IMR-90 (cell line): ENCODE results near the gene LMAN2. TPM values are rescaled to one million over a fixed set of nuclear protein-coding genes. Genes with fewer than 3 reads are reported as not detected.

Experiments
- ATAC-seq: fragments of 200-7000 bp; cut with Tn5 transposase; 2 replicates; pipeline ENCODE4 v1.9.1; 2020; ENCODE audit warnings: low read depth, mild to moderate bottlenecking, moderate library complexity
- BruUV-seq: library from RNA; stranded (reverse); fragments of 400-500 nt; replicated peaks from 2 replicates; lab custom pipeline; 2021; lab: Mats Ljungman, UMichigan
- CTCF ChIA-PET: fragments of 300-600 bp; formaldehyde crosslinking; extraction: SDS; loops from one replicate; lab custom pipeline; 2021; ENCODE audit warnings: antibody characterized with exemption; lab: Yijun Ruan, JAX
- POLR2A ChIA-PET: fragments of 300-600 bp; sonication (Branson Sonifier 250); formaldehyde crosslinking; loops from one replicate; lab custom pipeline; 2022; ENCODE audit warnings: antibody characterized with exemption; ENCODE audit not compliant: unreplicated experiment; lab: Charles Lee
- DNase-seq: peaks from one replicate; pipeline ENCODE4 v3.0.0; 2013
- H2AFZ ChIP-seq: replicated peaks from 2 replicates; pipeline ENCODE3; 2013; ENCODE audit warnings: low read length, mild to moderate bottlenecking; ENCODE audit not compliant: poor library complexity
- H2AK5ac ChIP-seq: 2 replicates; pipeline ENCODE4 v1.6.1; 2013; ENCODE audit warnings: low read depth, low read length, inconsistent platforms
- H2AK9ac ChIP-seq: replicated peaks from 2 replicates; pipeline ENCODE3; 2013; ENCODE audit warnings: mild to moderate bottlenecking, low read depth, low read length, moderate library complexity; ENCODE audit not compliant: poor library complexity
- H2BK120ac ChIP-seq: 2 replicates; pipeline ENCODE4 v1.6.1; 2013; ENCODE audit warnings: low read depth, low read length, inconsistent platforms
- H2BK15ac ChIP-seq: 3 replicates; pipeline ENCODE4 v1.6.1; 2013; ENCODE audit warnings: low read depth, low read length, inconsistent platforms
- H2BK20ac ChIP-seq: 2 replicates; pipeline ENCODE4 v1.6.1; 2013; ENCODE audit warnings: low read depth, mild to moderate bottlenecking, inconsistent platforms, low read length, moderate library complexity
- H2BK5ac ChIP-seq: 2 replicates; pipeline ENCODE4 v1.6.1; 2013; ENCODE audit warnings: mild to moderate bottlenecking, low read depth, low read length, inconsistent platforms; ENCODE audit not compliant: poor library complexity, severe bottlenecking
- H3K14ac ChIP-seq: replicated peaks from 2 replicates; pipeline ENCODE4 v1.6.1; 2013; ENCODE audit warnings: low read depth, low read length, inconsistent platforms
- H3K18ac ChIP-seq: 2 replicates; pipeline ENCODE4 v1.6.1; 2013; ENCODE audit warnings: low read depth, low read length, control low read depth
- H3K23ac ChIP-seq: 2 replicates; pipeline ENCODE4 v1.6.1; 2013; ENCODE audit warnings: low read depth, low read length, inconsistent platforms
- H3K27ac ChIP-seq: 2 replicates; pipeline ENCODE4 v1.5.1; 2013; ENCODE audit warnings: mild to moderate bottlenecking, control low read depth, low read length; ENCODE audit not compliant: insufficient read depth
- H3K27me3 ChIP-seq: 2 replicates; pipeline ENCODE4 v1.6.1; 2013; ENCODE audit warnings: low read length; ENCODE audit not compliant: control insufficient read depth, insufficient read depth
- H3K36me3 ChIP-seq: 2 replicates; pipeline ENCODE4 v1.6.1; 2013; ENCODE audit warnings: low read length, mixed read lengths; ENCODE audit not compliant: control insufficient read depth, insufficient read depth
- H3K4ac ChIP-seq: 2 replicates; pipeline ENCODE4 v1.6.1; 2013; ENCODE audit warnings: low read depth, low read length, inconsistent platforms
- H3K4me1 ChIP-seq: 2 replicates; pipeline ENCODE4 v1.6.1; 2013; ENCODE audit warnings: low read length, mixed read lengths; ENCODE audit not compliant: control insufficient read depth, insufficient read depth
- H3K4me2 ChIP-seq: 2 replicates; pipeline ENCODE4 v1.6.1; 2013; ENCODE audit warnings: low read depth, mild to moderate bottlenecking, control low read depth, low read length, moderate library complexity
- H3K4me3 ChIP-seq: 2 replicates; pipeline ENCODE4 v1.5.1; 2013; ENCODE audit warnings: low read depth, mild to moderate bottlenecking, control low read depth, low read length, moderate library complexity; ENCODE audit not compliant: insufficient read depth
- H3K56ac ChIP-seq: 2 replicates; pipeline ENCODE4 v1.6.1; 2013; ENCODE audit warnings: low read length, inconsistent platforms; ENCODE audit not compliant: insufficient read depth; ENCODE audit errors: extremely low read depth
- H3K79me1 ChIP-seq, 2 experiments: 2 replicates each; pipeline ENCODE4 v1.6.1; 2013; ENCODE audit warnings: low read length in 2 of 2, inconsistent platforms in 1 of 2, low read depth in 1 of 2
- H3K9ac ChIP-seq: 2 replicates; pipeline ENCODE4 v1.6.1; 2013; ENCODE audit warnings: low read depth, low read length, control low read depth
- H3K9me1 ChIP-seq: 2 replicates; pipeline ENCODE4 v1.6.1; 2013; ENCODE audit warnings: low read length, inconsistent platforms; ENCODE audit not compliant: insufficient read depth
- H3K9me3 ChIP-seq: 2 replicates; pipeline ENCODE4 v1.6.1; 2013; ENCODE audit warnings: low read length; ENCODE audit not compliant: control insufficient read depth, insufficient read depth
- H4K20me1 ChIP-seq: 2 replicates; pipeline ENCODE4 v1.6.1; 2013; ENCODE audit warnings: low read length, inconsistent platforms; ENCODE audit not compliant: insufficient read depth
- H4K5ac ChIP-seq: 2 replicates; pipeline ENCODE4 v1.6.1; 2013; ENCODE audit warnings: mild to moderate bottlenecking, low read depth, low read length, control low read depth
- H4K8ac ChIP-seq, 2 experiments: 2 replicates each; pipeline ENCODE4 v1.6.1; 2013; ENCODE audit warnings: low read depth in 2 of 2, low read length in 2 of 2, control low read depth in 1 of 2, inconsistent platforms in 1 of 2
- H4K91ac ChIP-seq: 2 replicates; pipeline ENCODE4 v1.6.1; 2013; ENCODE audit warnings: low read depth, low read length, inconsistent platforms; ENCODE audit not compliant: insufficient read depth
- BHLHE40 ChIP-seq: fragments of 150-350 bp; IDR thresholded peaks from 2 replicates; pipeline ENCODE4 v1.6.1; 2016; ENCODE audit warnings: mild to moderate bottlenecking, low read depth, low read length
- FOS ChIP-seq: fragments of 150-350 bp; IDR thresholded peaks from 2 replicates; pipeline ENCODE4 v1.6.1; 2016; ENCODE audit warnings: low read depth, low read length
- POLR2A ChIP-seq: IDR thresholded peaks from 2 replicates; pipeline ENCODE4 v1.6.1; 2012; ENCODE audit warnings: mild to moderate bottlenecking, low read depth, low read length
- USF2 ChIP-seq: fragments of 150-350 bp; IDR thresholded peaks from 2 replicates; pipeline ENCODE4 v1.6.1; 2017; ENCODE audit warnings: mild to moderate bottlenecking, antibody characterized with exemption, low read length, low read depth
- WGBS, 2 experiments: methylation state at CpG; one replicate each; pipeline versions ENCODE4 v1.1.5 to v1.1.7; 2013; ENCODE audit warnings: missing lambda C conversion rate in 2 of 2; ENCODE audit not compliant: insufficient read length in 1 of 2; ENCODE audit errors: extremely low coverage in 2 of 2; 5-methylcytosine and 5-hydroxymethylcytosine counted together
- dilution Hi-C: fragments of 300-500 bp; cut with HindIII; formaldehyde crosslinking; loops from one replicate; pipeline ENCODE4 v1.14.3; 2018; ENCODE audit warnings: low sequenced_read_pairs; ENCODE audit not compliant: unreplicated experiment
- in situ Hi-C: fragments of 300-500 bp; cut with MboI; formaldehyde crosslinking; loops from 3 replicates; pipeline ENCODE4 v1.14.3; 2019; ENCODE audit warnings: low sequenced_read_pairs, inconsistent platforms, mixed read lengths
- intact Hi-C: fragments of 100-400 bp; cut with micrococcal nuclease; formaldehyde crosslinking; loops from 2 replicates; pipeline ENCODE4 v1.10.0; 2022
- polyA plus RNA-seq, 3 experiments: library from polyadenylated mRNA; depleted of rRNA; stranded (reverse); fragments of >200 nt; gene quantifications; 2 replicates each; pipeline ENCODE4 v1.2.3, GENCODE V29; 2012; ENCODE audit warnings: low replicate concordance in 1 of 3
- total RNA-seq: library from RNA; depleted of rRNA; stranded (reverse); fragments of >200 nt; gene quantifications from 2 replicates; pipeline ENCODE4 v1.2.3, GENCODE V29; 2012
- TF ChIP-seq, protein P1 (sequence below): conservative IDR thresholded peaks from 2 replicates; pipeline ENCODE4 v1.5.1; 2012; ENCODE audit warnings: mild to moderate bottlenecking, low read depth, low read length, improper control_type of control experiment
- TF ChIP-seq, protein P2 (sequence below): fragments of 150-350 bp; IDR thresholded peaks from 2 replicates; pipeline ENCODE4 v1.6.1; 2016; ENCODE audit warnings: low read depth, mild to moderate bottlenecking, low read length, moderate library complexity, borderline replicate concordance

LMAN2 gene
- total and polyA plus RNA-seq, 2 of the 4 experiments (the other 2 are of a cell fraction): 253 to 303 TPM

GRCh38 chr5:177399997-177400868 lies 48.8 kb upstream of the LMAN2 start, which contains the start of gene PFN3:
Gene PFN3, minus strand, starts transcription at chr5:177400661. Its CDS starts 85 bp downstream, at chr5:177400576.
- no peak within 1 kb of the TSS for H4K5ac ChIP-seq
- no peaks in the 10 kb centered on the region for H3K36me3 ChIP-seq
- CTCF ChIA-PET: interaction anchor here (0.8 to 5.4 kb wide), 2 partner anchors 9 to 97 kb away, joined by 3 to 56 read pairs; partner anchors contain the start of gene PDLIM7
- no peak within 1 kb of the TSS for H3K4me3 ChIP-seq
- ATAC-seq: no peak
- no peak within 1 kb of the TSS for H3K14ac ChIP-seq
- H3K27me3 ChIP-seq: peaks cover 71% of the 10 kb centered on the region
- WGBS, 2 experiments: 14% methylated on average over 49 of the region's 92 CpGs; no CpG with 5 or more reads in 1 of the 2 experiments
- no peaks in the 10 kb centered on the region for H4K20me1 ChIP-seq
- no peak for TF ChIP-seq FOS
- TF ChIP-seq, protein P1, sequence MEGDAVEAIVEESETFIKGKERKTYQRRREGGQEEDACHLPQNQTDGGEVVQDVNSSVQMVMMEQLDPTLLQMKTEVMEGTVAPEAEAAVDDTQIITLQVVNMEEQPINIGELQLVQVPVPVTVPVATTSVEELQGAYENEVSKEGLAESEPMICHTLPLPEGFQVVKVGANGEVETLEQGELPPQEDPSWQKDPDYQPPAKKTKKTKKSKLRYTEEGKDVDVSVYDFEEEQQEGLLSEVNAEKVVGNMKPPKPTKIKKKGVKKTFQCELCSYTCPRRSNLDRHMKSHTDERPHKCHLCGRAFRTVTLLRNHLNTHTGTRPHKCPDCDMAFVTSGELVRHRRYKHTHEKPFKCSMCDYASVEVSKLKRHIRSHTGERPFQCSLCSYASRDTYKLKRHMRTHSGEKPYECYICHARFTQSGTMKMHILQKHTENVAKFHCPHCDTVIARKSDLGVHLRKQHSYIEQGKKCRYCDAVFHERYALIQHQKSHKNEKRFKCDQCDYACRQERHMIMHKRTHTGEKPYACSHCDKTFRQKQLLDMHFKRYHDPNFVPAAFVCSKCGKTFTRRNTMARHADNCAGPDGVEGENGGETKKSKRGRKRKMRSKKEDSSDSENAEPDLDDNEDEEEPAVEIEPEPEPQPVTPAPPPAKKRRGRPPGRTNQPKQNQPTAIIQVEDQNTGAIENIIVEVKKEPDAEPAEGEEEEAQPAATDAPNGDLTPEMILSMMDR: 0 out of 2 replicates have a peak, but pooled peaks have one; percentile 1
- peak; percentile 79 for TF ChIP-seq BHLHE40
- TF ChIP-seq, protein P2, sequence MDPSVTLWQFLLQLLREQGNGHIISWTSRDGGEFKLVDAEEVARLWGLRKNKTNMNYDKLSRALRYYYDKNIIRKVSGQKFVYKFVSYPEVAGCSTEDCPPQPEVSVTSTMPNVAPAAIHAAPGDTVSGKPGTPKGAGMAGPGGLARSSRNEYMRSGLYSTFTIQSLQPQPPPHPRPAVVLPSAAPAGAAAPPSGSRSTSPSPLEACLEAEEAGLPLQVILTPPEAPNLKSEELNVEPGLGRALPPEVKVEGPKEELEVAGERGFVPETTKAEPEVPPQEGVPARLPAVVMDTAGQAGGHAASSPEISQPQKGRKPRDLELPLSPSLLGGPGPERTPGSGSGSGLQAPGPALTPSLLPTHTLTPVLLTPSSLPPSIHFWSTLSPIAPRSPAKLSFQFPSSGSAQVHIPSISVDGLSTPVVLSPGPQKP: no peak
- peak; percentile 74 for TF ChIP-seq USF2
- TF ChIP-seq POLR2A: no peak
- no peak within 1 kb of the TSS for H2BK5ac ChIP-seq
- peak within 1 kb of the TSS; percentile 45 for H2AK9ac ChIP-seq
- H3K4me2 ChIP-seq: no peak within 1 kb of the TSS
- no peak within 1 kb of the TSS for H3K56ac ChIP-seq
- H3K9ac ChIP-seq: no peak within 1 kb of the TSS
- H3K27ac ChIP-seq: no peak within 1 kb of the TSS
- H4K8ac ChIP-seq: no peak within 1 kb of the TSS
- dilution Hi-C loops: no loop called here
- H2BK120ac ChIP-seq: no peak within 1 kb of the TSS
- in situ Hi-C loops: no loop called here
- peaks cover 2% of the 10 kb centered on the region; the same call in 1 of the 2 replicates for H3K9me3 ChIP-seq
- H3K9me1 ChIP-seq: no peaks in the 10 kb centered on the region
- no peak within 1 kb of the TSS for H4K91ac ChIP-seq
- intact Hi-C loops: no loop called here
- DNase-seq: peak; percentile 27
- POLR2A ChIA-PET: no interaction called here
- H2BK20ac ChIP-seq: no peak within 1 kb of the TSS
- no peak within 1 kb of the TSS for H3K23ac ChIP-seq
- H3K4ac ChIP-seq: no peak within 1 kb of the TSS
- BruUV-seq: no TSS peak
- peak within 1 kb of the TSS; percentile 77 for H2AFZ ChIP-seq
- peaks cover 4% of the 10 kb centered on the region; the same call in 1 of the 2 replicates for H3K4me1 ChIP-seq
- H3K79me1 ChIP-seq: no peaks in the 10 kb centered on the region
- no peak within 1 kb of the TSS for H2BK15ac ChIP-seq
- H3K18ac ChIP-seq: no peak within 1 kb of the TSS
- no peak within 1 kb of the TSS for H2AK5ac ChIP-seq
